Measurements from ENCODE around the gene CYP4V2.

GRCh38 chr4:186260117-186260503, 68.7 kb downstream of the CYP4V2 start:
- no peak for TF ChIP-seq POLR2A (IDR thresholded peaks at IDR 0.05)
- TF ChIP-seq, protein P1, sequence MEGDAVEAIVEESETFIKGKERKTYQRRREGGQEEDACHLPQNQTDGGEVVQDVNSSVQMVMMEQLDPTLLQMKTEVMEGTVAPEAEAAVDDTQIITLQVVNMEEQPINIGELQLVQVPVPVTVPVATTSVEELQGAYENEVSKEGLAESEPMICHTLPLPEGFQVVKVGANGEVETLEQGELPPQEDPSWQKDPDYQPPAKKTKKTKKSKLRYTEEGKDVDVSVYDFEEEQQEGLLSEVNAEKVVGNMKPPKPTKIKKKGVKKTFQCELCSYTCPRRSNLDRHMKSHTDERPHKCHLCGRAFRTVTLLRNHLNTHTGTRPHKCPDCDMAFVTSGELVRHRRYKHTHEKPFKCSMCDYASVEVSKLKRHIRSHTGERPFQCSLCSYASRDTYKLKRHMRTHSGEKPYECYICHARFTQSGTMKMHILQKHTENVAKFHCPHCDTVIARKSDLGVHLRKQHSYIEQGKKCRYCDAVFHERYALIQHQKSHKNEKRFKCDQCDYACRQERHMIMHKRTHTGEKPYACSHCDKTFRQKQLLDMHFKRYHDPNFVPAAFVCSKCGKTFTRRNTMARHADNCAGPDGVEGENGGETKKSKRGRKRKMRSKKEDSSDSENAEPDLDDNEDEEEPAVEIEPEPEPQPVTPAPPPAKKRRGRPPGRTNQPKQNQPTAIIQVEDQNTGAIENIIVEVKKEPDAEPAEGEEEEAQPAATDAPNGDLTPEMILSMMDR (IDR thresholded peaks at IDR 0.05): no peak

Measured in heart left ventricle (tissue), 13 donors.